Keratinocyte (primary cell): ENCODE measurements around the gene ESX1. TPM values are rescaled to one million over a fixed set of nuclear protein-coding genes. Genes with fewer than 3 reads are reported as not detected.
A peak's percentile ranks its signal among the peaks of the same experiment; 100 is the strongest.

ENCODE experiments used
- DNase-seq: peaks from one replicate; pipeline ENCODE4 v3.0.0-alpha.2; 2011; ENCODE audit warnings: low read depth, missing footprints, low spot score
- FAIRE-seq: peaks from 2 replicates; lab custom pipeline; 2011; peaks lifted over from hg19 to GRCh38; lab: Jason Lieb, UNC
- H2AFZ ChIP-seq: 2 replicates; pipeline ENCODE4 v1.6.0; 2012; ENCODE audit warnings: low read length, control low read depth, inconsistent platforms; ENCODE audit not compliant: control insufficient read depth
- H3K27ac ChIP-seq: 2 replicates; pipeline ENCODE4 v1.5.1; 2011; ENCODE audit warnings: low read length; ENCODE audit not compliant: control insufficient read depth, insufficient read depth
- H3K27me3 ChIP-seq: 3 replicates; pipeline ENCODE4 v1.6.0; 2011; ENCODE audit warnings: low read length; ENCODE audit not compliant: control insufficient read depth, insufficient read depth; ENCODE audit errors: extremely low read depth
- H3K36me3 ChIP-seq, 2 experiments: 2 replicates in 1 of 2; 3 replicates in 1 of 2; pipeline ENCODE4 v1.5.1; 2011; ENCODE audit warnings: low read length in 2 of 2, mild to moderate bottlenecking in 1 of 2; ENCODE audit not compliant: control insufficient read depth in 2 of 2, insufficient read depth in 2 of 2; ENCODE audit errors: extremely low read depth in 1 of 2
- H3K4me1 ChIP-seq: 3 replicates; pipeline ENCODE4 v1.5.1; 2011; ENCODE audit warnings: low read length; ENCODE audit not compliant: control insufficient read depth, insufficient read depth; ENCODE audit errors: extremely low read depth
- H3K4me2 ChIP-seq: 3 replicates; pipeline ENCODE4 v1.6.0; 2011; ENCODE audit warnings: low read depth, low read length; ENCODE audit not compliant: control insufficient read depth, insufficient read depth; ENCODE audit errors: extremely low read depth
- H3K4me3 ChIP-seq, 3 experiments: fragments of 200-600 bp in 1 of 3; sonication (generic) in 1 of 3; 2 replicates in 2 of 3; 3 replicates in 1 of 3; pipeline ENCODE4 v1.5.1; 2011 to 2016; ENCODE audit warnings: low read length in 3 of 3, mild to moderate bottlenecking in 3 of 3, control low read depth in 2 of 3, inconsistent platforms in 1 of 3, low read depth in 1 of 3, mixed read lengths in 1 of 3, mixed run types in 1 of 3, moderate library complexity in 1 of 3; ENCODE audit not compliant: control insufficient read depth in 2 of 3, insufficient read depth in 2 of 3; ENCODE audit errors: extremely low read depth in 1 of 3
- H3K79me2 ChIP-seq: 2 replicates; pipeline ENCODE4 v1.6.0; 2012; ENCODE audit warnings: low read length; ENCODE audit not compliant: control insufficient read depth, insufficient read depth
- H3K9ac ChIP-seq: 3 replicates; pipeline ENCODE4 v1.6.0; 2011; ENCODE audit warnings: low read length; ENCODE audit not compliant: control insufficient read depth, insufficient read depth; ENCODE audit errors: extremely low read depth
- H3K9me1 ChIP-seq: 3 replicates; pipeline ENCODE4 v1.6.0; 2011; ENCODE audit warnings: low read length; ENCODE audit not compliant: control insufficient read depth, insufficient read depth; ENCODE audit errors: extremely low read depth
- H3K9me3 ChIP-seq: 2 replicates; pipeline ENCODE4 v1.5.1; 2012; ENCODE audit warnings: low read depth, low read length; ENCODE audit not compliant: control insufficient read depth
- H4K20me1 ChIP-seq: 3 replicates; pipeline ENCODE4 v1.6.0; 2011; ENCODE audit warnings: low read length; ENCODE audit not compliant: control insufficient read depth, insufficient read depth; ENCODE audit errors: extremely low read depth
- EZH2 ChIP-seq: IDR thresholded peaks from one replicate; pipeline ENCODE4 v1.6.1; 2012; ENCODE audit warnings: inconsistent platforms, mild to moderate bottlenecking, low read length, moderate library complexity
- dilution Hi-C: fragments of 300-500 bp; cut with MboI; formaldehyde crosslinking; loops from one replicate; pipeline ENCODE4 v1.7.0; 2020; ENCODE audit warnings: low sequenced_read_pairs; ENCODE audit not compliant: extremely low pct_ligation_motif_present
- polyA plus RNA-seq, 5 experiments: library from polyadenylated mRNA; depleted of rRNA in 3 of 5; stranded (reverse) in 3 of 5; stranded (forward) in 1 of 5; unstranded in 1 of 5; fragments of >200 nt; gene quantifications; 1 replicate in 1 of 5; 2 replicates in 3 of 5; 3 replicates in 1 of 5; pipeline versions ENCODE4 v1.2.1 to v1.2.3, GENCODE V29; 2011 to 2012; ENCODE audit warnings: missing spikeins in 2 of 5, low read depth in 1 of 5, low replicate concordance in 1 of 5
- TF ChIP-seq, protein P1 (sequence below), 3 experiments: IDR thresholded peaks in 1 of 3; conservative IDR thresholded peaks in 1 of 3; optimal IDR thresholded peaks in 1 of 3; 2 replicates in 2 of 3; 3 replicates in 1 of 3; pipeline versions ENCODE3 to v1.5.1; 2011; ENCODE audit warnings: low read length in 3 of 3, mild to moderate bottlenecking in 3 of 3, moderate library complexity in 2 of 3, control low read depth in 1 of 3, inconsistent platforms in 1 of 3; ENCODE audit not compliant: insufficient read depth in 2 of 3; ENCODE audit errors: extremely low read depth in 1 of 3

ESX1 gene
- polyA plus RNA-seq, 1 donor (not counting 4 experiments of a cell fraction or from before 2014, with no cell fraction given), result not detected

DNA sequence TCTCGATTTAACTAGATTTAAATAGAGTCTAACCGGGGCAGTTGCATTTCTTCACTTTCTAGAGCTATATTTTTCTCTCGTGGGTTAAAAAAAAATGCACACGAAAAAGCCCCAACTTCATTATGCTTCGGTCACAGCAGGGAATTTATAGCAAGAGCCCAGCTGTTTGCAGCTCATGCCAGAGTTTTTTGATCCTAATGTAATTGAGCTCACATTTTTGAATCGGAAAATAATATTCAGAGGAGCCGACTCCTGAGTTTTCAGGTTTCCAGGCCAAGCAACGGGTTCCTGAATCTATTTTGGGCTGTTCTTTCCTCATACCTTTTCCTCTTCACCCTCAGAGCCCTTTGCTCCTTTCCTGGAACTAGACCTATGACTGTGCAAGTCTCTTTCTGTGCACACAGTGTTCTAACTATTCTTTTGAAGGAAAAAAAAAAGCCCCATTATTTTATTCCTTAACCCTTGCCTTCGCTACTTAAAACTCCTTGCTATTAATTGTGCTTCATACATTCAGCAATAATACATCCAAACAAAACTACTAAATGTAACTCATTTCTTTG is 27.5 kb upstream of the ESX1 start:
- Histone ChIP-seq H2AFZ (no peak overlapping the region), H3K9me3 (no peaks in the 10 kb centered on the region), H3K79me2 (no peaks in the 10 kb centered on the region), H3K4me2 (peak overlapping the region; percentile 20), H4K20me1 (no peaks in the 10 kb centered on the region), H3K4me1 (peaks cover 13% of the 10 kb centered on the region), H3K9me1 (no peaks in the 10 kb centered on the region), H3K9ac (no peak overlapping the region), H3K27ac (no peak overlapping the region), H3K4me3 (no peak overlapping the region), H3K36me3 (no peaks in the 10 kb centered on the region), H3K27me3 (no peaks in the 10 kb centered on the region)
- dilution Hi-C loops, result no loop called here
- no peak for TF ChIP-seq EZH2
- DNase-seq, result no peak
- no peak for FAIRE-seq

DNA sequence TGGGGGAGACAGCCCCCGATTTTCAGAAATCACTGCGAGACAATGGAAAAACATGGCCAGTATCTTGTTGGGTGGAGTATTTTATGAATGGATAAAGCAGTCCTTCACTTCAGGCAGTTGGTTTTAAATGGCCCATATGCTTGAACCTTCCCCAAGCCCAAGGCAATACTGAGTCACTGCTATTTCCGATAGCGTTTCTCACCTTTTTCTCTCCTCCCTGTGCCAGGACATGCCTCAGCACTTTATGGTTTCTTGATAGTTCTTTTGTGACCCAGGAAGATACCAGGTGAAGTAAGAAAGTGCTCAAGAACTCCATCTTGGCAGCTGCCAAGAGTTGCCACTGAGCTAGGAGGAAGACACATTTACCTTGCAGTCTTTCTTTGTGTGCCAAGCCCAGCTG is 26.8 kb upstream of the ESX1 start:
- no peaks in the 10 kb centered on the region for H3K27me3 ChIP-seq
- TF ChIP-seq, protein P1, sequence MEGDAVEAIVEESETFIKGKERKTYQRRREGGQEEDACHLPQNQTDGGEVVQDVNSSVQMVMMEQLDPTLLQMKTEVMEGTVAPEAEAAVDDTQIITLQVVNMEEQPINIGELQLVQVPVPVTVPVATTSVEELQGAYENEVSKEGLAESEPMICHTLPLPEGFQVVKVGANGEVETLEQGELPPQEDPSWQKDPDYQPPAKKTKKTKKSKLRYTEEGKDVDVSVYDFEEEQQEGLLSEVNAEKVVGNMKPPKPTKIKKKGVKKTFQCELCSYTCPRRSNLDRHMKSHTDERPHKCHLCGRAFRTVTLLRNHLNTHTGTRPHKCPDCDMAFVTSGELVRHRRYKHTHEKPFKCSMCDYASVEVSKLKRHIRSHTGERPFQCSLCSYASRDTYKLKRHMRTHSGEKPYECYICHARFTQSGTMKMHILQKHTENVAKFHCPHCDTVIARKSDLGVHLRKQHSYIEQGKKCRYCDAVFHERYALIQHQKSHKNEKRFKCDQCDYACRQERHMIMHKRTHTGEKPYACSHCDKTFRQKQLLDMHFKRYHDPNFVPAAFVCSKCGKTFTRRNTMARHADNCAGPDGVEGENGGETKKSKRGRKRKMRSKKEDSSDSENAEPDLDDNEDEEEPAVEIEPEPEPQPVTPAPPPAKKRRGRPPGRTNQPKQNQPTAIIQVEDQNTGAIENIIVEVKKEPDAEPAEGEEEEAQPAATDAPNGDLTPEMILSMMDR (optimal IDR thresholded peaks at IDR 0.05 in 1 of 3, IDR thresholded peaks at IDR 0.05 in 1 of 3, conservative IDR thresholded peaks at IDR 0.05 in 1 of 3; ENCODE audit: extremely low read depth in 1 of 3, insufficient read depth in 2 of 3, low read length in 3 of 3), result no peak
- no peak for TF ChIP-seq EZH2
- no peaks in the 10 kb centered on the region for H3K9me1 ChIP-seq
- H2AFZ ChIP-seq, result peak overlapping the region; percentile 27
- peaks cover 13% of the 10 kb centered on the region for H3K4me1 ChIP-seq
- H3K4me2 ChIP-seq, result peak overlapping the region; percentile 20
- H3K79me2 ChIP-seq, result no peaks in the 10 kb centered on the region
- no peak overlapping the region for H3K4me3 ChIP-seq
- H4K20me1 ChIP-seq, result no peaks in the 10 kb centered on the region
- DNase-seq (peak; percentile 5), FAIRE-seq (peak; percentile 83)
- dilution Hi-C loops, result no loop called here
- H3K36me3 ChIP-seq, result no peaks in the 10 kb centered on the region
- H3K9ac ChIP-seq, result no peak overlapping the region
- no peaks in the 10 kb centered on the region for H3K9me3 ChIP-seq
- H3K27ac ChIP-seq, result no peak overlapping the region

DNA sequence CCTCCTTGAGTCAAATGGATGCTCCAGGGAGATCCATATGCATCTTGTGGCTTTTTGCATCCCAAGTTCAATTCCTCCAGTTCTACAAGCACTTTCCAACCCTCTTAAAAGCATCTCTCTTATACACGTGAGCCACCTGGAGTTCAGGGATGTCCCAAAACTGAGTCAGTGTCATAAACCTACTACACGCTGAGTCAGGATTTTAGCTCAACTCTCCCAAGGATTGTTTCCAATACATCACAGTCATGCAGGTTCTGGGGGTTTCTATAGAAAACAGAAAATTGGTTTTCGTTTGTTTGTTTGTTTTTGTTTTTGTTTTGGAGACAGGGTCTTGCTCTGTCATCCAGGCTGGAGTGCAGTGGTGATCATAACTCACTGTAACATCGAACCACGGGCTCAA is 25.9 kb upstream of the ESX1 start:
- FAIRE-seq (no peak), DNase-seq (no peak)
- Histone ChIP-seq H3K9me1 (no peaks in the 10 kb centered on the region), H3K27me3 (no peaks in the 10 kb centered on the region), H4K20me1 (no peaks in the 10 kb centered on the region), H2AFZ (no peak overlapping the region), H3K4me2 (no peak overlapping the region), H3K36me3 (no peaks in the 10 kb centered on the region), H3K9me3 (no peaks in the 10 kb centered on the region), H3K79me2 (no peaks in the 10 kb centered on the region), H3K27ac (no peak overlapping the region), H3K4me1 (peaks cover 13% of the 10 kb centered on the region), H3K4me3 (no peak overlapping the region), H3K9ac (no peak overlapping the region)
- TF ChIP-seq, protein P1 (optimal IDR thresholded peaks at IDR 0.05 in 1 of 3, IDR thresholded peaks at IDR 0.05 in 1 of 3, conservative IDR thresholded peaks at IDR 0.05 in 1 of 3; ENCODE audit: extremely low read depth in 1 of 3, insufficient read depth in 2 of 3, low read length in 3 of 3), result no peak
- no peak for TF ChIP-seq EZH2
- dilution Hi-C loops, result no loop called here
